ENCODE measurements around the gene DUSP10. TPM values are rescaled to one million over a fixed set of nuclear protein-coding genes. Genes with fewer than 3 reads are reported as not detected.

DUSP10 gene
- total and polyA plus RNA-seq, 2 donors (not counting 1 experiment from before 2014, with no cell fraction given), result 19.4 to 71.7 TPM

DNA sequence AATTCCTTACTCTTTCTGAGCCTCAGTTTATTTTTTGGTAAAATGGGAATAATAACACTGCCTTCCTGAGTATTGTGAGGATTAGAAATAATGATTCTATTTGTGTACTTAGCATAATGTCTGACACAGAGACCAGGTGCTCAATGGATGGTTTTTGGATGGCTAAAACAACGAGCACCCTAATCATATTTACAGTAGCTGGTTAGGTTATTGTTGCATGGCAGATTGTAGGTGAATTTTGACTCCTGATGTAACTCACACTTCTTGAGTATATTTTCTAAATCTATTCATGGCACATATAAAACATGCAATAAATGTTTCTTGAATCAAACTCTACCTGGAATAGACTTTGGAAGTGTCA lies 11.9 kb upstream of the DUSP10 start:
- no peaks in the 10 kb centered on the region for H3K27me3 ChIP-seq (ENCODE audit: control insufficient read depth, insufficient read depth, low read length)
- no peaks in the 10 kb centered on the region for H3K36me3 ChIP-seq (ENCODE audit: control insufficient read depth, insufficient read depth, low read length)
- no peaks in the 10 kb centered on the region for H3K9me3 ChIP-seq (ENCODE audit: control insufficient read depth, insufficient read depth, low read depth, low read length)
- no peak overlapping the region for H3K27ac ChIP-seq (ENCODE audit: insufficient read depth, low read length)
- TF ChIP-seq, protein P1, sequence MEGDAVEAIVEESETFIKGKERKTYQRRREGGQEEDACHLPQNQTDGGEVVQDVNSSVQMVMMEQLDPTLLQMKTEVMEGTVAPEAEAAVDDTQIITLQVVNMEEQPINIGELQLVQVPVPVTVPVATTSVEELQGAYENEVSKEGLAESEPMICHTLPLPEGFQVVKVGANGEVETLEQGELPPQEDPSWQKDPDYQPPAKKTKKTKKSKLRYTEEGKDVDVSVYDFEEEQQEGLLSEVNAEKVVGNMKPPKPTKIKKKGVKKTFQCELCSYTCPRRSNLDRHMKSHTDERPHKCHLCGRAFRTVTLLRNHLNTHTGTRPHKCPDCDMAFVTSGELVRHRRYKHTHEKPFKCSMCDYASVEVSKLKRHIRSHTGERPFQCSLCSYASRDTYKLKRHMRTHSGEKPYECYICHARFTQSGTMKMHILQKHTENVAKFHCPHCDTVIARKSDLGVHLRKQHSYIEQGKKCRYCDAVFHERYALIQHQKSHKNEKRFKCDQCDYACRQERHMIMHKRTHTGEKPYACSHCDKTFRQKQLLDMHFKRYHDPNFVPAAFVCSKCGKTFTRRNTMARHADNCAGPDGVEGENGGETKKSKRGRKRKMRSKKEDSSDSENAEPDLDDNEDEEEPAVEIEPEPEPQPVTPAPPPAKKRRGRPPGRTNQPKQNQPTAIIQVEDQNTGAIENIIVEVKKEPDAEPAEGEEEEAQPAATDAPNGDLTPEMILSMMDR (conservative IDR thresholded peaks at IDR 0.05 in 1 of 2, IDR thresholded peaks at IDR 0.05 in 1 of 2; ENCODE audit: low read depth in 1 of 2, low read length in 2 of 2), result no peak
- H2AFZ ChIP-seq (ENCODE audit: low read length), result no peak overlapping the region
- no peak overlapping the region for H3K4me2 ChIP-seq (ENCODE audit: extremely low read depth, insufficient read depth, low read length)
- no peaks in the 10 kb centered on the region for H3K79me2 ChIP-seq (ENCODE audit: control insufficient read depth, insufficient read depth, low read length)
- DNase-seq (ENCODE audit: low read depth in 2 of 2), result no peak
- no peak overlapping the region for H3K4me3 ChIP-seq (replicated peaks in 1 of 4; ENCODE audit: control extremely low read depth in 1 of 4, insufficient read depth in 1 of 4, low read depth in 3 of 4, low read length in 4 of 4)
- no peaks in the 10 kb centered on the region for H4K20me1 ChIP-seq (ENCODE audit: control insufficient read depth, extremely low read depth, insufficient read depth, low read length)
- no peak overlapping the region for H3K9ac ChIP-seq (ENCODE audit: insufficient read depth, low read length)
- H3K4me1 ChIP-seq (ENCODE audit: control insufficient read depth, extremely low read depth, insufficient read depth, low read length), result no peaks in the 10 kb centered on the region

DNA sequence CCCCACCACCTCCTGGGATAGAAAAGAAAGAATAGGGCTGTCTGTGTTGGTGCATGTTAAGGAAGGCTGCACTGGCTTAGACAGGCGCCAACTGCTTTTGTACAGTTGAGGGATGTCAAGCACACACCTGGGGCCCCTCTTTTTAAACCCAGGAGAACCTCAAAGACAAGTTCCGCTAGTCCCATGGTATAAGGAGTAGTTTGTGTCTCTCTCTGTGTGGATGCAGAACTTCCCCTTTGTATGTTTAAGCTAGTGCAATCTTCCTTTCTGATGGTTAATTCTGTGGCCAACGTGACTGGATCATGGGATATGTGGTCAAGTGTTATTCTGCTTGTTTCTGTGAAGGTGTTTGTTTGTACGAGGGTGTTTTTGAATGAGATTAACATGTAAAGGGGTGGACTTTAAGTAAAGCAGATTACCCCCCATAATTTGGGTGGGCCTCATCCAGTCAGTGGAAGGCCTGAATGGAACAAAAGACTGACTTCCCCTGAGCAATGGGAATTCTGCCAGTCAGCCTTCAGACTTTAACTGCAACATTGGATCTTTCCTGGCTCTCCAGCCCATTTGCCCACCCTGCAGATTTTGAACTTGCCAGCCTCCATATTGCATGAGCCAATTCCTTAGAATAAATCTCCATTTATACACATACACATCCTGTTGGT lies 9.5 kb upstream of the DUSP10 start:
- no peak for DNase-seq (ENCODE audit: low read depth in 2 of 2)
- H2AFZ ChIP-seq (ENCODE audit: low read length), result no peak overlapping the region
- no peak overlapping the region for H3K4me3 ChIP-seq (replicated peaks in 1 of 4; ENCODE audit: control extremely low read depth in 1 of 4, insufficient read depth in 1 of 4, low read depth in 3 of 4, low read length in 4 of 4)
- no peaks in the 10 kb centered on the region for H3K9me3 ChIP-seq (ENCODE audit: control insufficient read depth, insufficient read depth, low read depth, low read length)
- H4K20me1 ChIP-seq (ENCODE audit: control insufficient read depth, extremely low read depth, insufficient read depth, low read length), result no peaks in the 10 kb centered on the region
- H3K36me3 ChIP-seq (ENCODE audit: control insufficient read depth, insufficient read depth, low read length), result no peaks in the 10 kb centered on the region
- no peak overlapping the region for H3K27ac ChIP-seq (ENCODE audit: insufficient read depth, low read length)
- no peak overlapping the region for H3K9ac ChIP-seq (ENCODE audit: insufficient read depth, low read length)
- no peaks in the 10 kb centered on the region for H3K4me1 ChIP-seq (ENCODE audit: control insufficient read depth, extremely low read depth, insufficient read depth, low read length)
- H3K79me2 ChIP-seq (ENCODE audit: control insufficient read depth, insufficient read depth, low read length), result no peaks in the 10 kb centered on the region
- no peak overlapping the region for H3K4me2 ChIP-seq (ENCODE audit: extremely low read depth, insufficient read depth, low read length)
- H3K27me3 ChIP-seq (ENCODE audit: control insufficient read depth, insufficient read depth, low read length), result no peaks in the 10 kb centered on the region
- TF ChIP-seq EZH2 (IDR thresholded peaks at IDR 0.05; ENCODE audit: low read length, missing control alignments), result no peak
- TF ChIP-seq, protein P1 (conservative IDR thresholded peaks at IDR 0.05 in 1 of 2, IDR thresholded peaks at IDR 0.05 in 1 of 2; ENCODE audit: low read depth in 1 of 2, low read length in 2 of 2), result no peak

DNA sequence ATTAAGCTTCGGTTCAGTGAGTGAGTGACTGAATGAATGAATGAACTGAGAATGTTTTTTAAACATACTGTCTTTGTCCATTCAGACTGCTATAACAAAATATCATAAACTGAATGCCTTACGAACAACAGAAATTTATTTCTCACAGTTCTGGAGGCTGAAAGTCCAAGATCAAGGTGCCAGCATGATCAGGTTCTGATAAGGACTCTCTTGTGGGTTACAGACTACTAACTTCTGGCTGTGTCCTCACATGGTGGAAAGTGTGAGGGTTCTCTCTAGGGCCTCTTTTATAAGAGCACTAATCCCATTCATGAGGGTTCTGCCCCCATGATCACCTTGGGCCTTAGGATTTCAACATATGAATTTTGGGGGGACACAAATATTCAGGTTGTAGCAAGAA lies 7.1 kb upstream of the DUSP10 start:
- H3K36me3 ChIP-seq (ENCODE audit: control insufficient read depth, insufficient read depth, low read length), result no peaks in the 10 kb centered on the region
- no peaks in the 10 kb centered on the region for H4K20me1 ChIP-seq (ENCODE audit: control insufficient read depth, extremely low read depth, insufficient read depth, low read length)
- H3K4me1 ChIP-seq (ENCODE audit: control insufficient read depth, extremely low read depth, insufficient read depth, low read length), result no peaks in the 10 kb centered on the region
- no peaks in the 10 kb centered on the region for H3K27me3 ChIP-seq (ENCODE audit: control insufficient read depth, insufficient read depth, low read length)
- no peak overlapping the region for H3K27ac ChIP-seq (ENCODE audit: insufficient read depth, low read length)
- no peak for DNase-seq (ENCODE audit: low read depth in 2 of 2)
- H3K9me3 ChIP-seq (ENCODE audit: control insufficient read depth, insufficient read depth, low read depth, low read length), result no peaks in the 10 kb centered on the region
- H3K4me2 ChIP-seq (ENCODE audit: extremely low read depth, insufficient read depth, low read length), result no peak overlapping the region
- H2AFZ ChIP-seq (ENCODE audit: low read length), result no peak overlapping the region
- H3K79me2 ChIP-seq (ENCODE audit: control insufficient read depth, insufficient read depth, low read length), result no peaks in the 10 kb centered on the region
- H3K4me3 ChIP-seq (replicated peaks in 1 of 4; ENCODE audit: control extremely low read depth in 1 of 4, insufficient read depth in 1 of 4, low read depth in 3 of 4, low read length in 4 of 4), result no peak overlapping the region
- no peak for TF ChIP-seq EZH2 (IDR thresholded peaks at IDR 0.05; ENCODE audit: low read length, missing control alignments)
- TF ChIP-seq, protein P1 (conservative IDR thresholded peaks at IDR 0.05 in 1 of 2, IDR thresholded peaks at IDR 0.05 in 1 of 2; ENCODE audit: low read depth in 1 of 2, low read length in 2 of 2), result no peak
- no peak overlapping the region for H3K9ac ChIP-seq (ENCODE audit: insufficient read depth, low read length)
